T-helper 2 cell (primary cell): ENCODE data around the gene LEKR1.

Experiments
- DNase-seq, 5 experiments: peaks; one replicate each; pipeline versions ENCODE4 v3.0.0 to v3.0.0-alpha.2; 2012 to 2022

The LEKR1 gene

GRCh38 chr3:157063926-157064325 is 237.8 kb downstream of the LEKR1 start:
- no peak for DNase-seq

GRCh38 chr3:157064402-157064801 is 238.2 kb downstream of the LEKR1 start:
- no peak for DNase-seq

GRCh38 chr3:157065201-157065600 is 239.0 kb downstream of the LEKR1 start:
- DNase-seq: no peak

GRCh38 chr3:157066335-157067098 is 240.4 kb downstream of the LEKR1 start:
- no peak for DNase-seq

- DNase-seq: peak in 2 of 5 experiments; percentile 71 to 91
Observed at GRCh38 chr3:157067114-157067513, 241.0 kb downstream of the LEKR1 start.

- DNase-seq: no peak
Observed at GRCh38 chr3:157069406-157069805, 243.3 kb downstream of the LEKR1 start.

- no peak for DNase-seq
Observed at GRCh38 chr3:157069846-157070677, 243.9 kb downstream of the LEKR1 start.

GRCh38 chr3:157070678-157070999 is 244.5 kb downstream of the LEKR1 start:
- DNase-seq: no peak

GRCh38 chr3:157071744-157072525 is 245.8 kb downstream of the LEKR1 start:
- no peak for DNase-seq

GRCh38 chr3:157073810-157074209 is 247.7 kb downstream of the LEKR1 start:
- DNase-seq: no peak

- no peak for DNase-seq
Observed at GRCh38 chr3:157074490-157074889, 248.3 kb downstream of the LEKR1 start.

- no peak for DNase-seq
Observed at GRCh38 chr3:157074981-157075380, 248.8 kb downstream of the LEKR1 start.

- DNase-seq: peak in 1 of 5 experiments; percentile 69
Observed at GRCh38 chr3:157075693-157076420, 249.7 kb downstream of the LEKR1 start.

GRCh38 chr3:157077565-157077991 is 251.4 kb downstream of the LEKR1 start:
- DNase-seq: no peak

- DNase-seq: no peak
Observed at GRCh38 chr3:157078131-157078810, 252.1 kb downstream of the LEKR1 start.

GRCh38 chr3:157078811-157079185 is 252.6 kb downstream of the LEKR1 start:
- no peak for DNase-seq

- no peak for DNase-seq
Observed at GRCh38 chr3:157079676-157080369, 253.7 kb downstream of the LEKR1 start.

- DNase-seq: peak; percentile 71 to 86 (median 78)
Observed at GRCh38 chr3:157081626-157082210, 255.6 kb downstream of the LEKR1 start.

GRCh38 chr3:157082305-157082982 is 256.3 kb downstream of the LEKR1 start:
- no peak for DNase-seq

GRCh38 chr3:157083824-157084223 is 257.7 kb downstream of the LEKR1 start:
- DNase-seq: no peak
